ENCODE results near the gene FAM174A. TPM values are rescaled to one million over a fixed set of nuclear protein-coding genes. Genes with fewer than 3 reads are reported as not detected.

The FAM174A gene
- total and polyA plus RNA-seq, 2 donors (not counting 1 experiment from before 2014, with no cell fraction given), result 4.3 to 6.1 TPM

- ChIA-PET CTCF (no interaction called here), POLR2A (no interaction called here)
- H3K27me3 ChIP-seq (replicated peaks in 1 of 4; ENCODE audit: control extremely low read depth in 1 of 4, control insufficient read depth in 3 of 4, insufficient read depth in 4 of 4, low read length in 3 of 4), result no peaks in the 10 kb centered on the region
- no CpG with 5 or more reads among the region's 2 CpGs for WGBS (ENCODE audit: insufficient coverage)
- Mint-ChIP-seq H3K27ac (no peak overlapping the region), H3K27me3 (no peaks in the 10 kb centered on the region), H3K9me3 (ENCODE audit: insufficient read depth) (no peaks in the 10 kb centered on the region), H3K4me3 (no peak overlapping the region), H3K4me1 (no peaks in the 10 kb centered on the region)
- no peaks in the 10 kb centered on the region for H4K20me1 ChIP-seq (ENCODE audit: control insufficient read depth, insufficient read depth, low read length, poor library complexity, severe bottlenecking)
- no peak for ATAC-seq (ENCODE audit: low read depth)
- TF ChIP-seq EZH2 (IDR thresholded peaks at IDR 0.05; ENCODE audit: borderline replicate concordance, insufficient read depth, low read depth, low read length, poor library complexity, severe bottlenecking), result no peak
- TF ChIP-seq CTCF (IDR thresholded peaks at IDR 0.05), result no peak
- H3K4me2 ChIP-seq (replicated peaks; ENCODE audit: low read depth, low read length, poor library complexity, severe bottlenecking), result no peak overlapping the region
- no peak overlapping the region for H3K4me3 ChIP-seq (ENCODE audit: control extremely low read depth in 1 of 5, extremely low read depth in 1 of 5, insufficient read depth in 1 of 5, low read depth in 2 of 5, low read length in 4 of 5)
- intact Hi-C loops (cut with micrococcal nuclease), result no loop called here
- no peak overlapping the region for H3K9ac ChIP-seq (ENCODE audit: low read length)
- no peaks in the 10 kb centered on the region for H3K36me3 ChIP-seq (replicated peaks in 1 of 2; ENCODE audit: control extremely low read depth in 1 of 2, control insufficient read depth in 1 of 2, extremely low read depth in 1 of 2, insufficient read depth in 2 of 2, low read length in 1 of 2)
- no peaks in the 10 kb centered on the region for H3K4me1 ChIP-seq (ENCODE audit: control insufficient read depth in 2 of 2, insufficient read depth in 2 of 2, low read length in 2 of 2)
- DNase-seq, result no peak
- H3K9me3 ChIP-seq (ENCODE audit: control extremely low read depth in 1 of 3, control insufficient read depth in 2 of 3, insufficient read depth in 1 of 3, low read length in 2 of 3), result peaks cover 0 to 1% (median 0%) of the 10 kb centered on the region in 3 donors
- no peak overlapping the region for H2AFZ ChIP-seq (ENCODE audit: insufficient read depth, low read depth, low read length, poor library complexity, severe bottlenecking)
- H3K79me2 ChIP-seq (ENCODE audit: control insufficient read depth, insufficient read depth, low read length), result peaks cover 3% of the 10 kb centered on the region
- H3K27ac ChIP-seq (ENCODE audit: low read length in 2 of 2), result no peak overlapping the region
Measured at GRCh38 chr5:100576217-100576751, 41.1 kb downstream of the FAM174A start.

- Histone ChIP-seq H2AFZ (ENCODE audit: insufficient read depth, low read depth, low read length, poor library complexity, severe bottlenecking) (no peak overlapping the region), H3K9me3 (ENCODE audit: control extremely low read depth in 1 of 3, control insufficient read depth in 2 of 3, insufficient read depth in 1 of 3, low read length in 2 of 3) (peaks cover 0 to 1% (median 0%) of the 10 kb centered on the region in 3 donors), H3K27me3 (replicated peaks in 1 of 4; ENCODE audit: control extremely low read depth in 1 of 4, control insufficient read depth in 3 of 4, insufficient read depth in 4 of 4, low read length in 3 of 4) (no peaks in the 10 kb centered on the region), H3K36me3 (replicated peaks in 1 of 2; ENCODE audit: control extremely low read depth in 1 of 2, control insufficient read depth in 1 of 2, extremely low read depth in 1 of 2, insufficient read depth in 2 of 2, low read length in 1 of 2) (no peaks in the 10 kb centered on the region), H3K79me2 (ENCODE audit: control insufficient read depth, insufficient read depth, low read length) (peaks cover 3% of the 10 kb centered on the region), H4K20me1 (ENCODE audit: control insufficient read depth, insufficient read depth, low read length, poor library complexity, severe bottlenecking) (no peaks in the 10 kb centered on the region), H3K4me1 (ENCODE audit: control insufficient read depth in 2 of 2, insufficient read depth in 2 of 2, low read length in 2 of 2) (no peaks in the 10 kb centered on the region), H3K4me3 (ENCODE audit: control extremely low read depth in 1 of 5, extremely low read depth in 1 of 5, insufficient read depth in 1 of 5, low read depth in 2 of 5, low read length in 4 of 5) (no peak overlapping the region), H3K9ac (ENCODE audit: low read length) (no peak overlapping the region), H3K27ac (ENCODE audit: low read length in 2 of 2) (no peak overlapping the region), H3K4me2 (replicated peaks; ENCODE audit: low read depth, low read length, poor library complexity, severe bottlenecking) (no peak overlapping the region)
- ATAC-seq (ENCODE audit: low read depth), result no peak
- H3K27me3 Mint-ChIP-seq, result no peaks in the 10 kb centered on the region
- no peaks in the 10 kb centered on the region for H3K9me3 Mint-ChIP-seq (ENCODE audit: insufficient read depth)
- intact Hi-C loops (cut with micrococcal nuclease), result no loop called here
- CTCF ChIA-PET, result no interaction called here
- no peak overlapping the region for H3K4me3 Mint-ChIP-seq
- no peak for TF ChIP-seq EZH2 (IDR thresholded peaks at IDR 0.05; ENCODE audit: borderline replicate concordance, insufficient read depth, low read depth, low read length, poor library complexity, severe bottlenecking)
- POLR2A ChIA-PET, result no interaction called here
- no peak overlapping the region for H3K27ac Mint-ChIP-seq
- no CpG with 5 or more reads among the region's 1 CpG for WGBS (ENCODE audit: insufficient coverage)
- no peak for DNase-seq
- H3K4me1 Mint-ChIP-seq, result no peaks in the 10 kb centered on the region
Measured at GRCh38 chr5:100577506-100577905, 42.3 kb downstream of the FAM174A start.

Data from B cell (primary cell).